ENCODE data around the gene DUSP19.
A peak's percentile ranks its signal among the peaks of the same experiment; 100 is the strongest.

The DUSP19 gene

DNA sequence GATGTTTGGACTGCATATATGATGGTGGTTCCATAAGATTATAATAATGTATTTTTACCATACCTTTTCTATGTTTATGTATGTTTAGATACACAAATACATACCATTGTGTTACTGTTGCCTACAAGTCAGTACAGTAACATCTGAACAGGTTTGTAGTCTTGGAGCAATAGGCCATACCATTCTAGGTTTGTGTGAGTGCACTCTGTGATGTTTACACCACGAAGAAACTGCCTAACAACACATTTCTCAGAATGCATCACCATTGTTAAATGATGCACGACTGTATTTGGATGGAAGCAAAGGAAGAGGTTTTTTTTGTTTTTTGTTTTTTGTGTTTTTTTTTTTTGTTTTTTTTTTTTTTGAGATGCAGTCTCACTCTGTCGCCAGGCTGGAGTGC lies 9.5 kb downstream of the DUSP19 start:
- CTCF ChIA-PET, result no interaction called here
- DNase-seq (ENCODE audit: extremely low spot score), result no peak
- no peak for TF ChIP-seq CTCF (IDR thresholded peaks at IDR 0.05; ENCODE audit: control extremely low read depth, extremely low read depth, low read depth, missing control alignments)
- POLR2A ChIA-PET, result no interaction called here

GRCh38 chr2:183089192-183089851 lies 10.8 kb downstream of the DUSP19 start:
- DNase-seq (ENCODE audit: extremely low spot score), result no peak
- TF ChIP-seq CTCF (IDR thresholded peaks at IDR 0.05; ENCODE audit: control extremely low read depth, extremely low read depth, low read depth, missing control alignments), result no peak
- ChIA-PET CTCF (interaction anchor here (1.0 to 1.6 kb wide), 5 partner anchors 11 to 54 kb away, joined by 3 to 11 read pairs (median 5); partner anchors contain the start of gene DUSP19), POLR2A (no interaction called here)

- ChIA-PET CTCF (no interaction called here), POLR2A (no interaction called here)
- DNase-seq (ENCODE audit: extremely low spot score), result no peak
These were observed 12.9 kb downstream of the DUSP19 start for GRCh38 chr2:183091318-183091953.

DNA sequence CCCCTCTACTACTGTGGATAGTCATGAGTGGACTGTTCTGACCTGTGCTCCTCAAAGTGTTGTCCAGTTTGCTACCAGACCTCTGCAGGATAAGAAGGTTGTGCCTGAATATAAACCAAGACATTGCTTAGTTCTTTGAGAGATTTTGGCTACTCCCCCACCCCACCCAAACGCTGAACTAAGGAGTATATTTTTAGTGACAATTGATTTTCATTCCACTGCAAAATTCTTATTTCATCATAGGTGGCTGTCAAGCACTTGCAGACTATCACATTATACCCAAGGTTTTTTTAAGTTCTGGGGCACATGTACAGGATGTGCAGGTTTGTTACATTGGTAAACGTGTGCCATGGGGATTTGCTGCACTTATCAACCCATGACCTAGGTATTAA lies 13.4 kb downstream of the DUSP19 start:
- ChIA-PET CTCF (no interaction called here), POLR2A (no interaction called here)
- TF ChIP-seq CTCF (IDR thresholded peaks at IDR 0.05; ENCODE audit: control extremely low read depth, extremely low read depth, low read depth, missing control alignments), result no peak
- DNase-seq (ENCODE audit: extremely low spot score), result no peak

More at GRCh38 chr2:183091318-183091953, 12.9 kb downstream of the DUSP19 start:
- no peak for TF ChIP-seq CTCF (IDR thresholded peaks at IDR 0.05; ENCODE audit: control extremely low read depth, extremely low read depth, low read depth, missing control alignments)

DNA sequence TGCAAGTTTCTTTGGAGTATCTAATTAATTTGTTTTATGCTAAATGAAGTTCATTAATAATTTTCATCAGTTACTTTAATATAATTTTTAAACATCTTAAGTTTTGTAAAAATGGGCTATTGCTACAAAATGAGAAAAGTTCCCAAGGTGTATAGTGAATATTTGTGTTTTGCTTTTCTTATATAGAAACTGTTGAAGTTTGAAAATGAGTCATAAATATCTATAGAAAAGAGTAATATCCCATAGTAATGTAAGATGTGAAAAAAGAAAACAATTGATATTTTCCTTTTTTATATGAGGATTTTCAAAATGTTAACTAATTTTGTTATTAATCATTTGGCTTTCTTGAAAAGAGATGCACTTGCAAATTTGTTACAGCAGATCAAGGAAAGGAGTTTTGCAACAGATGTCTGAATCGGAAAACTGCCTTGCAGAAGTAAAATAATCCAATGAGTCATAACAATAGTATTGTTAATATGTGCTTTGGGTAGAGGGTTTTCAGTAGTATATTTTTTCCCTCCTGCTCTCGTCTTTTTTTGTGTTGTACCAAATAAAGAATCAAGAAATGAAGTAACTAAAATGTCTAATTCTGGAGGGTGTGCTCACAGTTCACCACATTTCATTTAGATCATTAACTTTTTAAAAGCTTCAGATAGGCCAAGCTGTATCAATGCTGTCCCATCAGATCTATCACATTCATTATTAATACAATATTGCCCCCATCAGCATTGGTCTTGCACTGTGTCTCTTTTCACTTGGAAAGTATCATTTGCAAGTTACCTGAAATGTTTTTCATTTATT lies 15.5 kb downstream of the DUSP19 start:
- CTCF ChIA-PET, result interaction anchor here (0.7 to 1.6 kb wide), 10 partner anchors 7 to 428 kb away, joined by 3 to 5 read pairs (median 3); partner anchors contain the start of gene DUSP19

More for the DNA sequence above, 15.5 kb downstream of the DUSP19 start:
- POLR2A ChIA-PET, result no interaction called here
- TF ChIP-seq CTCF (IDR thresholded peaks at IDR 0.05; ENCODE audit: control extremely low read depth, extremely low read depth, low read depth, missing control alignments), result peak; percentile 43
- peak; percentile 28 for DNase-seq (ENCODE audit: extremely low spot score)
